Liver (tissue), 3 donors: Measurements from ENCODE around the gene APOL4.
"Not testable (repeated sequence)": the region's sequence is repeated elsewhere in the genome, so short reads cannot be mapped to it uniquely, and the experiment has no call there.

Source experiments
- EGR1 ChIP-seq, 2 donors: IDR thresholded peaks; 2 replicates each; pipeline ENCODE4 v1.6.1; 2016 to 2018; ENCODE audit warnings: antibody characterized with exemption in 2 of 2, low read depth in 2 of 2
- GABPA ChIP-seq, 2 donors: IDR thresholded peaks in 1 of 2; conservative IDR thresholded peaks in 1 of 2; 2 replicates each; pipeline ENCODE4 v1.6.1; 2016; ENCODE audit warnings: antibody characterized with exemption in 2 of 2, mild to moderate bottlenecking in 1 of 2, moderate library complexity in 1 of 2
- JUND ChIP-seq, 2 donors: IDR thresholded peaks; 2 replicates each; pipeline ENCODE4 v1.6.1; 2016; ENCODE audit warnings: antibody characterized with exemption in 2 of 2
- RAD21 ChIP-seq, 2 donors: IDR thresholded peaks; 2 replicates each; pipeline ENCODE4 v1.6.1; 2016; ENCODE audit warnings: antibody characterized with exemption in 2 of 2, mild to moderate bottlenecking in 2 of 2
- RXRA ChIP-seq, 2 donors: IDR thresholded peaks; 2 replicates each; pipeline ENCODE4 v1.6.1; 2017 to 2018; ENCODE audit warnings: antibody characterized with exemption in 2 of 2, mild to moderate bottlenecking in 1 of 2
- YY1 ChIP-seq: IDR thresholded peaks from 2 replicates; pipeline ENCODE4 v1.6.1; 2016; ENCODE audit warnings: antibody characterized with exemption, mild to moderate bottlenecking
- TF ChIP-seq, protein P1 (sequence below): fragments of 150-350 bp; IDR thresholded peaks from 2 replicates; pipeline ENCODE4 v1.5.1; 2017; ENCODE audit warnings: improper control_type of control experiment, low read depth, low read length; ENCODE audit not compliant: missing input control
- TF ChIP-seq, protein P2 (sequence below): IDR thresholded peaks from 2 replicates; pipeline ENCODE4 v1.6.1; 2016; ENCODE audit warnings: antibody characterized with exemption, mild to moderate bottlenecking
- donor health status: healthy.
- donor health status: healthy.

DNA sequence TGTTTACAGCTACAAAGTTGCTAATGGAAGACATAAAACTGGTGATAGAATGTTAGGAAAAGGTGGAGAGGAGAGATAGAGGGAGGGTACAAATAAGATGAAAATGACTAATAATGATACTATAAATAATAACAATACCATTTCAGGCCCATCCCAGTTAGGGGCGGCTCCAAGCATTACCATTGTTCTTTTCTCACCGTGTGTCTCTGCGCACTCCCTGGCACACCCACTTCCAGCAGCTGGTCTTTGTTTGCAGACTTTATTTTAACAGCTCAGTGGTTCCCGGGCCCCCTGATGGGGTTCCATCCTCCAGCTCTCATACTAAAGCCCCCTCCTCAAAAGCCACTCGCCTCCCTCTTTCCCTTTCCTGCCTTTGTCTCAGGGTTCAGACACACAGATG lies 584 bp downstream of the APOL4 start:
- TF ChIP-seq, protein P1, sequence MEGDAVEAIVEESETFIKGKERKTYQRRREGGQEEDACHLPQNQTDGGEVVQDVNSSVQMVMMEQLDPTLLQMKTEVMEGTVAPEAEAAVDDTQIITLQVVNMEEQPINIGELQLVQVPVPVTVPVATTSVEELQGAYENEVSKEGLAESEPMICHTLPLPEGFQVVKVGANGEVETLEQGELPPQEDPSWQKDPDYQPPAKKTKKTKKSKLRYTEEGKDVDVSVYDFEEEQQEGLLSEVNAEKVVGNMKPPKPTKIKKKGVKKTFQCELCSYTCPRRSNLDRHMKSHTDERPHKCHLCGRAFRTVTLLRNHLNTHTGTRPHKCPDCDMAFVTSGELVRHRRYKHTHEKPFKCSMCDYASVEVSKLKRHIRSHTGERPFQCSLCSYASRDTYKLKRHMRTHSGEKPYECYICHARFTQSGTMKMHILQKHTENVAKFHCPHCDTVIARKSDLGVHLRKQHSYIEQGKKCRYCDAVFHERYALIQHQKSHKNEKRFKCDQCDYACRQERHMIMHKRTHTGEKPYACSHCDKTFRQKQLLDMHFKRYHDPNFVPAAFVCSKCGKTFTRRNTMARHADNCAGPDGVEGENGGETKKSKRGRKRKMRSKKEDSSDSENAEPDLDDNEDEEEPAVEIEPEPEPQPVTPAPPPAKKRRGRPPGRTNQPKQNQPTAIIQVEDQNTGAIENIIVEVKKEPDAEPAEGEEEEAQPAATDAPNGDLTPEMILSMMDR, result not testable (repeated sequence)
- not testable (repeated sequence) for TF ChIP-seq JUND (IDR thresholded peaks at IDR 0.05); YY1; RAD21 (IDR thresholded peaks at IDR 0.05); EGR1 (IDR thresholded peaks at IDR 0.05; ENCODE audit: low read depth in 2 of 2); RXRA (IDR thresholded peaks at IDR 0.05); GABPA (IDR thresholded peaks at IDR 0.05 in 1 of 2, conservative IDR thresholded peaks at IDR 0.05 in 1 of 2)
- TF ChIP-seq, protein P2, sequence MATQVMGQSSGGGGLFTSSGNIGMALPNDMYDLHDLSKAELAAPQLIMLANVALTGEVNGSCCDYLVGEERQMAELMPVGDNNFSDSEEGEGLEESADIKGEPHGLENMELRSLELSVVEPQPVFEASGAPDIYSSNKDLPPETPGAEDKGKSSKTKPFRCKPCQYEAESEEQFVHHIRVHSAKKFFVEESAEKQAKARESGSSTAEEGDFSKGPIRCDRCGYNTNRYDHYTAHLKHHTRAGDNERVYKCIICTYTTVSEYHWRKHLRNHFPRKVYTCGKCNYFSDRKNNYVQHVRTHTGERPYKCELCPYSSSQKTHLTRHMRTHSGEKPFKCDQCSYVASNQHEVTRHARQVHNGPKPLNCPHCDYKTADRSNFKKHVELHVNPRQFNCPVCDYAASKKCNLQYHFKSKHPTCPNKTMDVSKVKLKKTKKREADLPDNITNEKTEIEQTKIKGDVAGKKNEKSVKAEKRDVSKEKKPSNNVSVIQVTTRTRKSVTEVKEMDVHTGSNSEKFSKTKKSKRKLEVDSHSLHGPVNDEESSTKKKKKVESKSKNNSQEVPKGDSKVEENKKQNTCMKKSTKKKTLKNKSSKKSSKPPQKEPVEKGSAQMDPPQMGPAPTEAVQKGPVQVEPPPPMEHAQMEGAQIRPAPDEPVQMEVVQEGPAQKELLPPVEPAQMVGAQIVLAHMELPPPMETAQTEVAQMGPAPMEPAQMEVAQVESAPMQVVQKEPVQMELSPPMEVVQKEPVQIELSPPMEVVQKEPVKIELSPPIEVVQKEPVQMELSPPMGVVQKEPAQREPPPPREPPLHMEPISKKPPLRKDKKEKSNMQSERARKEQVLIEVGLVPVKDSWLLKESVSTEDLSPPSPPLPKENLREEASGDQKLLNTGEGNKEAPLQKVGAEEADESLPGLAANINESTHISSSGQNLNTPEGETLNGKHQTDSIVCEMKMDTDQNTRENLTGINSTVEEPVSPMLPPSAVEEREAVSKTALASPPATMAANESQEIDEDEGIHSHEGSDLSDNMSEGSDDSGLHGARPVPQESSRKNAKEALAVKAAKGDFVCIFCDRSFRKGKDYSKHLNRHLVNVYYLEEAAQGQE, result not testable (repeated sequence)
